SK-MEL-5 (cell line): Measurements from ENCODE around the gene ACY1. TPM values are rescaled to one million over a fixed set of nuclear protein-coding genes. Genes with fewer than 3 reads are reported as not detected.
"Not testable (repeated sequence)": the region's sequence is repeated elsewhere in the genome, so short reads cannot be mapped to it uniquely, and the experiment has no call there.

Experiments
- DNase-seq: peaks from one replicate; pipeline ENCODE4 v3.0.0-alpha.2; 2016; ENCODE audit warnings: low read depth, low spot score
- in situ Hi-C: cut with HindIII; loops from 2 replicates; pipeline ENCODE4 v1.10.0; 2016; ENCODE audit warnings: low sequenced_read_pairs, high pct_unique_total_duplicates, low pct_unique_long_range_greater_than_20kb
- total RNA-seq: library from RNA; depleted of rRNA; stranded (reverse); fragments of >200 nt; shearing (Covaris generic); gene quantifications from 2 replicates; pipeline ENCODE4 v1.2.3, GENCODE V29; 2014

The ACY1 gene
- total RNA-seq, 1 experiment from 2014 or later, result 180 TPM

GRCh38 chr3:51974277-51974962, 8.9 kb upstream of the ACY1 start:
- no peak for DNase-seq
- in situ Hi-C loops, result no loop called here

GRCh38 chr3:51974963-51975851, 8.1 kb upstream of the ACY1 start, which contains the start of gene ABHD14A:
Gene ABHD14A (plus strand): TSS chr3:51975064. CDS start chr3:51975136, 72 bp downstream.
- in situ Hi-C loops, result no loop called here
- peak; percentile 54 for DNase-seq

GRCh38 chr3:51975852-51976549, 7.3 kb upstream of the ACY1 start:
- in situ Hi-C loops, result no loop called here
- DNase-seq, result no peak

- no peak for DNase-seq
- in situ Hi-C loops, result no loop called here
These were observed 5.7 kb upstream of the ACY1 start for GRCh38 chr3:51977446-51978142.

- in situ Hi-C loops, result no loop called here
- DNase-seq, result no peak
These were observed 5.2 kb upstream of the ACY1 start for GRCh38 chr3:51978143-51978502.

GRCh38 chr3:51980253-51980652, 3.1 kb upstream of the ACY1 start:
- DNase-seq, result no peak
- in situ Hi-C loops, result no loop called here

- peak; percentile 54 for DNase-seq
These were observed 940 bp upstream of the ACY1 start for GRCh38 chr3:51982352-51982837.

GRCh38 chr3:51983578-51984268, 388 bp downstream of the ACY1 start:
- no peak for DNase-seq
- in situ Hi-C loops, result no loop called here

More at GRCh38 chr3:51982352-51982837, 940 bp upstream of the ACY1 start:
- in situ Hi-C loops, result no loop called here

GRCh38 chr3:51984269-51984647, 923 bp downstream of the ACY1 start:
- DNase-seq, result no peak
- in situ Hi-C loops, result no loop called here

GRCh38 chr3:51985063-51985462, 1.7 kb downstream of the ACY1 start:
- in situ Hi-C loops, result no loop called here

GRCh38 chr3:51986010-51986947, 2.9 kb downstream of the ACY1 start:
- no peak for DNase-seq
- in situ Hi-C loops, result no loop called here

More at GRCh38 chr3:51985063-51985462, 1.7 kb downstream of the ACY1 start:
- no peak for DNase-seq

- in situ Hi-C loops, result no loop called here
- DNase-seq, result no peak
These were observed 4.2 kb downstream of the ACY1 start for GRCh38 chr3:51987568-51987967.

- DNase-seq, result no peak
- in situ Hi-C loops, result no loop called here
These were observed 5.2 kb downstream of the ACY1 start for GRCh38 chr3:51988286-51989146.

- in situ Hi-C loops, DNase-seq: not testable (repeated sequence)
These were observed 7.2 kb downstream of the ACY1 start for GRCh38 chr3:51990501-51990971.

- in situ Hi-C loops, result no loop called here
- DNase-seq, result no peak
These were observed 8.8 kb downstream of the ACY1 start for GRCh38 chr3:51992017-51992682.
